NCI-H1417 treated with DMSO at 0.1 percent for 48 hours (cell line): ENCODE measurements around the gene MCEMP1.

Source experiments
- DNase-seq: peaks from one replicate; lab custom pipeline; 2025; lab: John Stamatoyannopoulos, UW

Gene MCEMP1

GRCh38 chr19:7676854-7677253, at the start of gene MCEMP1:
Gene MCEMP1, plus strand, starts transcription at chr19:7677090. Its CDS starts 31 bp downstream, at chr19:7677121.
- no peak for DNase-seq

GRCh38 chr19:7627166-7627565, 49.7 kb upstream of the MCEMP1 start:
- no peak for DNase-seq

- DNase-seq: no peak
Measured at GRCh38 chr19:7628589-7629311, 48.1 kb upstream of the MCEMP1 start.

GRCh38 chr19:7629347-7630054, 47.4 kb upstream of the MCEMP1 start, which contains the start of the genes PET100 and XAB2:
Gene PET100, plus strand, starts transcription at chr19:7629793. Its CDS starts 41 bp downstream, at chr19:7629834.
Gene XAB2, minus strand, starts transcription at chr19:7629545. Its CDS starts 18 bp downstream, at chr19:7629527.
- DNase-seq: peak; percentile 96

GRCh38 chr19:7631577-7631976, 45.3 kb upstream of the MCEMP1 start:
- DNase-seq: no peak

- no peak for DNase-seq
Measured at GRCh38 chr19:7632340-7633203, 44.3 kb upstream of the MCEMP1 start.

GRCh38 chr19:7633698-7634097, 43.2 kb upstream of the MCEMP1 start, which contains the start of gene PCP2:
Gene PCP2, minus strand, starts transcription at chr19:7633719. Its CDS starts 262 bp downstream, at chr19:7633457.
- no peak for DNase-seq

GRCh38 chr19:7635670-7636069, 41.2 kb upstream of the MCEMP1 start:
- no peak for DNase-seq

GRCh38 chr19:7636317-7636690, 40.6 kb upstream of the MCEMP1 start:
- DNase-seq: no peak

- peak; percentile 24 for DNase-seq
Measured at GRCh38 chr19:7636691-7637373, 40.1 kb upstream of the MCEMP1 start, which contains the start of gene STXBP2. Gene STXBP2, plus strand, starts transcription at chr19:7637110. Its CDS starts 40 bp downstream, at chr19:7637150.

GRCh38 chr19:7637374-7638256, 39.3 kb upstream of the MCEMP1 start:
- DNase-seq: no peak

GRCh38 chr19:7638802-7639465, 38.0 kb upstream of the MCEMP1 start:
- DNase-seq: no peak

- DNase-seq: no peak
Measured at GRCh38 chr19:7639863-7640348, 37.0 kb upstream of the MCEMP1 start.

GRCh38 chr19:7640803-7641202, 36.1 kb upstream of the MCEMP1 start:
- no peak for DNase-seq

- no peak for DNase-seq
Measured at GRCh38 chr19:7641290-7642276, 35.3 kb upstream of the MCEMP1 start.

GRCh38 chr19:7642295-7643030, 34.4 kb upstream of the MCEMP1 start:
- no peak for DNase-seq

GRCh38 chr19:7643031-7643415, 33.9 kb upstream of the MCEMP1 start:
- DNase-seq: no peak
